H9 (cell line): ENCODE data around the gene ASB15. TPM values are rescaled to one million over a fixed set of nuclear protein-coding genes. Genes with fewer than 3 reads are reported as not detected.

Experiments
- DNase-seq: peaks from one replicate; pipeline ENCODE4 v3.0.0-alpha.2; 2017
- H2AFZ ChIP-seq: one replicate; pipeline ENCODE4 v1.6.1; 2013; ENCODE audit warnings: mild to moderate bottlenecking, low read length, control low read depth, moderate library complexity
- H2AK5ac ChIP-seq: 2 replicates; pipeline ENCODE4 v1.6.1; 2013; ENCODE audit warnings: low read length, control low read depth, mixed read lengths; ENCODE audit not compliant: insufficient read length
- H2BK120ac ChIP-seq: one replicate; pipeline ENCODE4 v1.6.1; 2013; ENCODE audit warnings: low read depth, mild to moderate bottlenecking, low read length, control low read depth, inconsistent platforms; ENCODE audit not compliant: poor library complexity, severe bottlenecking
- H2BK12ac ChIP-seq: 2 replicates; pipeline ENCODE4 v1.6.1; 2013; ENCODE audit warnings: low read length, control low read depth, mixed read lengths, low read depth; ENCODE audit not compliant: insufficient read length
- H2BK15ac ChIP-seq: 2 replicates; pipeline ENCODE4 v1.6.1; 2013; ENCODE audit warnings: low read depth, low read length, control low read depth
- H2BK20ac ChIP-seq: one replicate; pipeline ENCODE4 v1.6.1; 2013; ENCODE audit warnings: low read depth, mild to moderate bottlenecking, low read length, control low read depth, inconsistent platforms; ENCODE audit not compliant: poor library complexity, severe bottlenecking
- H2BK5ac ChIP-seq: 2 replicates; pipeline ENCODE4 v1.6.1; 2013; ENCODE audit warnings: low read length, control low read depth, mixed read lengths; ENCODE audit not compliant: insufficient read length
- H3K14ac ChIP-seq: 2 replicates; pipeline ENCODE4 v1.6.1; 2013; ENCODE audit warnings: low read length, control low read depth; ENCODE audit not compliant: insufficient read depth
- H3K18ac ChIP-seq: 2 replicates; pipeline ENCODE4 v1.6.1; 2013; ENCODE audit warnings: low read depth, mild to moderate bottlenecking, mixed read lengths, low read length, control low read depth; ENCODE audit not compliant: insufficient read length
- H3K23ac ChIP-seq: 2 replicates; pipeline ENCODE4 v1.6.1; 2013; ENCODE audit warnings: low read length, control low read depth, mixed read lengths, low read depth; ENCODE audit not compliant: insufficient read length
- H3K23me2 ChIP-seq: 2 replicates; pipeline ENCODE4 v1.6.1; 2013; ENCODE audit warnings: low read depth, mild to moderate bottlenecking, mixed read lengths, low read length, control low read depth; ENCODE audit not compliant: insufficient read length, poor library complexity, severe bottlenecking
- H3K27ac ChIP-seq: 2 replicates; pipeline ENCODE4 v1.5.1; 2013; ENCODE audit warnings: low read length, control low read depth, mixed read lengths, low read depth; ENCODE audit not compliant: insufficient read length
- H3K27me3 ChIP-seq: 2 replicates; pipeline ENCODE4 v1.6.1; 2013; ENCODE audit warnings: low read length, control low read depth, inconsistent platforms; ENCODE audit not compliant: insufficient read depth
- H3K4ac ChIP-seq: 2 replicates; pipeline ENCODE4 v1.6.1; 2013; ENCODE audit warnings: low read depth, mild to moderate bottlenecking, control low read depth, inconsistent platforms, low read length, moderate library complexity
- H3K4me1 ChIP-seq: 2 replicates; pipeline ENCODE4 v1.6.1; 2013; ENCODE audit warnings: low read length, control low read depth, inconsistent platforms; ENCODE audit not compliant: insufficient read depth
- H3K4me2 ChIP-seq: 2 replicates; pipeline ENCODE4 v1.6.1; 2013; ENCODE audit warnings: low read length, control low read depth, mixed read lengths; ENCODE audit not compliant: insufficient read length, insufficient read depth
- H3K56ac ChIP-seq: 2 replicates; pipeline ENCODE4 v1.6.1; 2013; ENCODE audit warnings: low read depth, mild to moderate bottlenecking, mixed read lengths, low read length, control low read depth; ENCODE audit not compliant: insufficient read length
- H3K79me1 ChIP-seq: 2 replicates; pipeline ENCODE4 v1.6.1; 2013; ENCODE audit warnings: low read depth, mild to moderate bottlenecking, moderate library complexity, low read length, control low read depth, inconsistent platforms; ENCODE audit not compliant: insufficient read depth, poor library complexity, severe bottlenecking
- H3K79me2 ChIP-seq: 2 replicates; pipeline ENCODE4 v1.6.1; 2013; ENCODE audit warnings: low read length, control low read depth, inconsistent platforms; ENCODE audit not compliant: insufficient read depth
- H3K9ac ChIP-seq: 2 replicates; pipeline ENCODE4 v1.6.1; 2013; ENCODE audit warnings: low read length, control low read depth, mixed read lengths; ENCODE audit not compliant: insufficient read length; ENCODE audit errors: extremely low read depth
- H3K9me3 ChIP-seq: one replicate; pipeline ENCODE4 v1.6.1; 2013; ENCODE audit warnings: low read depth, low read length, inconsistent platforms; ENCODE audit not compliant: control insufficient read depth
- H3T11ph ChIP-seq: one replicate; pipeline ENCODE4 v1.6.1; 2013; ENCODE audit warnings: mild to moderate bottlenecking, low read length, control low read depth, inconsistent platforms
- H4K20me1 ChIP-seq: one replicate; pipeline ENCODE4 v1.6.1; 2013; ENCODE audit not compliant: control insufficient read depth, insufficient read length, insufficient read depth
- H4K5ac ChIP-seq: 2 replicates; pipeline ENCODE4 v1.6.1; 2013; ENCODE audit warnings: low read depth, mild to moderate bottlenecking, mixed read lengths, low read length, control low read depth; ENCODE audit not compliant: insufficient read length
- H4K8ac ChIP-seq: replicated peaks from 2 replicates; pipeline ENCODE4 v1.6.1; 2013; ENCODE audit warnings: low read length, control low read depth, mixed read lengths, low read depth; ENCODE audit not compliant: insufficient read length
- H4K91ac ChIP-seq: 2 replicates; pipeline ENCODE4 v1.6.1; 2013; ENCODE audit warnings: low read depth, mild to moderate bottlenecking, moderate library complexity, mixed read lengths, low read length, control low read depth; ENCODE audit not compliant: insufficient read length
- H3K27ac Mint-ChIP-seq, 3 experiments: 2 replicates in 2 of 3; 3 replicates in 1 of 3; pipeline ENCODE4 v1.8.0; 2020 to 2021; ENCODE audit warnings: mixed read lengths in 3 of 3, mild to moderate bottlenecking in 1 of 3, moderate library complexity in 1 of 3
- H3K27me3 Mint-ChIP-seq: 2 replicates; pipeline ENCODE4 v1.8.0; 2021; ENCODE audit warnings: low read depth, mild to moderate bottlenecking, moderate library complexity, mixed read lengths
- H3K36me3 Mint-ChIP-seq, 3 experiments: 2 replicates in 2 of 3; 3 replicates in 1 of 3; pipeline ENCODE4 v1.8.0; 2020 to 2021; ENCODE audit warnings: low read depth in 3 of 3, mixed read lengths in 3 of 3; ENCODE audit not compliant: insufficient read depth in 1 of 3
- H3K4me1 Mint-ChIP-seq, 2 experiments: 2 replicates each; pipeline ENCODE4 v1.8.0; 2020; ENCODE audit warnings: mixed read lengths in 2 of 2
- H3K4me3 Mint-ChIP-seq, 2 experiments: 2 replicates in 1 of 2; 3 replicates in 1 of 2; pipeline ENCODE4 v1.8.0; 2020 to 2021; ENCODE audit warnings: mild to moderate bottlenecking in 2 of 2, mixed read lengths in 2 of 2, moderate library complexity in 1 of 2
- H3K9me3 Mint-ChIP-seq, 2 experiments: 2 replicates in 1 of 2; 3 replicates in 1 of 2; pipeline ENCODE4 v1.8.0; 2020; ENCODE audit warnings: mild to moderate bottlenecking in 2 of 2, mixed read lengths in 2 of 2, moderate library complexity in 1 of 2
- WGBS: extraction: QIAGEN DNeasy Blood & Tissue Kit; methylation state at CpG from one replicate; pipeline ENCODE4 v1.1.7; 2013; ENCODE audit warnings: missing lambda C conversion rate, low lambda C conversion rate, mixed read lengths; ENCODE audit not compliant: insufficient read length; ENCODE audit errors: extremely low coverage; 5-methylcytosine and 5-hydroxymethylcytosine counted together
- total RNA-seq: library from RNA; stranded (reverse); gene quantifications from 2 replicates; pipeline ENCODE4 v1.2.1, GENCODE V29; 2021
- TF ChIP-seq, protein P1 (sequence below): fragments of 200-600 bp; sonication (generic); conservative IDR thresholded peaks from 3 replicates; pipeline ENCODE4 v1.8.0; 2021; ENCODE audit warnings: antibody characterized with exemption, mild to moderate bottlenecking

Gene ASB15
- total RNA-seq, 1 experiment from 2014 or later = not detected

- Histone ChIP-seq H3K23ac (no peak overlapping the region), H3K9ac (no peak overlapping the region), H3K4me1 (peaks cover 5% of the 10 kb centered on the region; the same call in 1 of the 2 replicates), H3K79me1 (no peaks in the 10 kb centered on the region), H3K9me3 (no peaks in the 10 kb centered on the region), H3K4me2 (no peak overlapping the region), H3K56ac (no peak overlapping the region), H4K8ac (no peak overlapping the region), H3K79me2 (no peaks in the 10 kb centered on the region), H3K4ac (no peak overlapping the region), H2AK5ac (no peak overlapping the region), H4K20me1 (no peaks in the 10 kb centered on the region), H3K27ac (no peak overlapping the region), H3K18ac (no peak overlapping the region), H3K27me3 (no peaks in the 10 kb centered on the region), H2BK20ac (no peak overlapping the region), H2BK5ac (no peak overlapping the region), H4K5ac (no peak overlapping the region), H3T11ph (no peak overlapping the region), H2BK120ac (no peak overlapping the region), H4K91ac (no peak overlapping the region), H2BK12ac (no peak overlapping the region), H2BK15ac (no peak overlapping the region), H2AFZ (no peak overlapping the region), H3K14ac (no peak overlapping the region), H3K23me2 (no peaks in the 10 kb centered on the region)
- no peak for DNase-seq
- H3K4me1 Mint-ChIP-seq = peaks cover 3 to 6% of the 10 kb centered on the region in 2 experiments; a peak in 3 of 4 replicates
- WGBS = no CpG with 5 or more reads among the region's 2 CpGs
- no peaks in the 10 kb centered on the region for H3K36me3 Mint-ChIP-seq
- no peaks in the 10 kb centered on the region for H3K27me3 Mint-ChIP-seq
- TF ChIP-seq, protein P1, sequence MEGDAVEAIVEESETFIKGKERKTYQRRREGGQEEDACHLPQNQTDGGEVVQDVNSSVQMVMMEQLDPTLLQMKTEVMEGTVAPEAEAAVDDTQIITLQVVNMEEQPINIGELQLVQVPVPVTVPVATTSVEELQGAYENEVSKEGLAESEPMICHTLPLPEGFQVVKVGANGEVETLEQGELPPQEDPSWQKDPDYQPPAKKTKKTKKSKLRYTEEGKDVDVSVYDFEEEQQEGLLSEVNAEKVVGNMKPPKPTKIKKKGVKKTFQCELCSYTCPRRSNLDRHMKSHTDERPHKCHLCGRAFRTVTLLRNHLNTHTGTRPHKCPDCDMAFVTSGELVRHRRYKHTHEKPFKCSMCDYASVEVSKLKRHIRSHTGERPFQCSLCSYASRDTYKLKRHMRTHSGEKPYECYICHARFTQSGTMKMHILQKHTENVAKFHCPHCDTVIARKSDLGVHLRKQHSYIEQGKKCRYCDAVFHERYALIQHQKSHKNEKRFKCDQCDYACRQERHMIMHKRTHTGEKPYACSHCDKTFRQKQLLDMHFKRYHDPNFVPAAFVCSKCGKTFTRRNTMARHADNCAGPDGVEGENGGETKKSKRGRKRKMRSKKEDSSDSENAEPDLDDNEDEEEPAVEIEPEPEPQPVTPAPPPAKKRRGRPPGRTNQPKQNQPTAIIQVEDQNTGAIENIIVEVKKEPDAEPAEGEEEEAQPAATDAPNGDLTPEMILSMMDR = no peak
- H3K9me3 Mint-ChIP-seq = no peaks in the 10 kb centered on the region
- H3K27ac Mint-ChIP-seq = no peak overlapping the region
- H3K4me3 Mint-ChIP-seq = no peak overlapping the region
Observed at GRCh38 chr7:123625254-123625653, 23.6 kb downstream of the ASB15 start.
